Stimulated activated CD4-positive, alpha-beta T cell treated with anti-CD3 and anti-CD28 coated beads, Interleukin-12 subunit alpha, Interleukin-12 subunit beta, amount 100 ng/mL, for 24 hours (primary cell): ENCODE results near the gene COL5A1.
"Not testable (repeated sequence)": the region's sequence is repeated elsewhere in the genome, so short reads cannot be mapped to it uniquely, and the experiment has no call there.

Source experiments
- DNase-seq, 2 experiments: peaks; one replicate each; pipeline ENCODE4 v3.0.0-alpha.2; 2020; ENCODE audit warnings: low read depth in 2 of 2

Gene COL5A1

GRCh38 chr9:134690946-134691694 lies 49.5 kb downstream of the COL5A1 start:
- DNase-seq: no peak

DNA sequence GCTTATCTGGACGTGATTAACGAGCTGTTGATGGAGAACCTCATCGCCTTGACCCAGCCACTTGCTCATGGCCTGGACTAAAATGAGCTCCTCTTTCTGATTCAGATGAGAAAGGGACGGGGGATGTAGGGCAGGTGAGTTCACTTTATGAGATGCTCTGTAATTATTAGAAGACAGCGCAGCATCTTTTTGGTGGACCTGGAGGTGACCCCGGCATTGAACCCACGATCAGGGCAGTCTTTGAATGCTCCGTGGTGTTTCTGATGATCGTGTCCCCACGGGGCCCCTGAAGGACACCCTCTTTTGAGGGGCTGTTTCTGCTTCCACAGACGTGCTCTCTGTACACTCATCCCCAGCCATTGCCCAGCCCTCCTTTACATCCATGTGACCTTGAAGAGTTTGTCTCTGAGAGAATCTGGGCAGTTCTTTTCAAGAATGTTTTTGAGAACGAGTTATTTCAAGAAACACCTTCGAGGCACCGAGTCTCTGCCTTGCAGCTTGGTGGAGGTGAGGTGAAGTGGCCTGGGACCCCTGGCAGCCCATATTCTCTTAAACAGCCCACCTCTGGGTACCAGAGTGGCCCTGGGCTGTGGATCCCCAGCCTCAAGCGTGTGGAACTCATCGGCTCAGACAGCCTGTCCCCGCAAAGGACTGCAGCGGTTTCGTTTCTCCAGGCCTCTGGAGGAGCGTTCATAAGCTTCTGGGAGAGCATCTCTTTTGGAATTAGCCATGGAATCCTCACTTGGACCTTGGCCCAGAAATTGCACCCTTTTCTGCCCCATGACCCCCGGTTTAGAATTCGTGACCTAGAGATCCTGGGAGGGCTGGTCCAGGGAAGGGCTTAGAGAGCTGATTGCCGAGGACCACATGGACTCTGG lies 50.3 kb downstream of the COL5A1 start:
- no peak for DNase-seq

GRCh38 chr9:134692573-134692860 lies 50.9 kb downstream of the COL5A1 start:
- no peak for DNase-seq

DNA sequence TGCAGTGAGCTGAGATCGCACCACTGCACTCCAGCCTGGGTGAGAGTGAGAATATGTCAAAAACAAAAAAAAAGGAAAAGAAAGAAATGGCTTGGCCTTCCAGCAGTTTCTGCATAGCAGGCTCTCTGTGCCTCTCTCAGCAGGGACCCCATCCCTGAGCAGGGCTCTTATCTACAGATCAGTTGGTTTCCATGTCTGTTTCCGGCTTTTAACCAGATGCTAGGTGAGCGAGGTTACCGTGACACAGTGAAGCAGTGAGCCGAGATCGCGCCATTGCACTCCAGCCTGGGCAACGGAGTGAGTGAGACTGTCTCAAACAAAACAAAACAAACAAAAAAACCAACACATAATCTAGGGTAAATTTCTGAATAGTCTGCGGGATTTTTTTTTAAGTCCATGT lies 51.4 kb downstream of the COL5A1 start:
- DNase-seq: no peak

DNA sequence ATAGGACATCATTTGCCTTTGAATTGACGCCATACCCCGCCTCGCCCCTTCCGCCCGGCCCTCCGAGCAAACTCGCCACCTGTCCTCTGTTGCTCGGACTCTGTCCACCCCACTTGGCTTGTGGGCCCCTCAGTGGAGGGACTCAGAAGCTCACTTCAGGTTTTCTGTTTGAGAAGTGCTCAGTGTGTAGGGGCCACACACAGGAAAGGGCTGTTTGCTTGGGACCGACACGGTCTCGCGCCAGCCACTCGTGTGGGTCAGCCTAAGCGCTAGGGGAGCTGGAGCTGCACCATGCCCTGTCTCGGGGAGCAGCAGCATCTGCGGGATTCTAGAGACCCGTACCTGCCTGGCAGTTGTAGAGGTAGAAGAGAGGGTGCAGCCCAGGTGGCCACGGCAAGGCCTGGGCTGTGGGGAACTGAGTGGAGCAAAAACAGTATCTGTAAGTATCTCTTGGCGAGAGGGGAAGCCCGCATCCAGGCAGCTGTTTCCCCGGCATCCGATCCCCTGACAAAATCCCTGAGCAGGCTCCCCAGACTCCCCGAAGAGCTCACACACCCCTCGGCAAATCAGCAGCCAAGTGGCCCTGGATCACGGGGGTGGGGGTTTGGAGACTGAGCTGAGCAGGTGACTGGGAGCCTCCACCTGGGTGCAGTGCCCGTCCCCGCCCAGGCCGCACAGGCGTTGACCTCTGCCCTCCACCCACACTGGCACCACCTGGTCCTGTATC lies 52.2 kb downstream of the COL5A1 start:
- DNase-seq: no peak

- no peak for DNase-seq
Measured at GRCh38 chr9:134694368-134694665, 52.7 kb downstream of the COL5A1 start.

- DNase-seq: no peak
Measured at GRCh38 chr9:134694714-134695113, 53.1 kb downstream of the COL5A1 start.

- DNase-seq: no peak
Measured at GRCh38 chr9:134695144-134695543, 53.5 kb downstream of the COL5A1 start.

DNA sequence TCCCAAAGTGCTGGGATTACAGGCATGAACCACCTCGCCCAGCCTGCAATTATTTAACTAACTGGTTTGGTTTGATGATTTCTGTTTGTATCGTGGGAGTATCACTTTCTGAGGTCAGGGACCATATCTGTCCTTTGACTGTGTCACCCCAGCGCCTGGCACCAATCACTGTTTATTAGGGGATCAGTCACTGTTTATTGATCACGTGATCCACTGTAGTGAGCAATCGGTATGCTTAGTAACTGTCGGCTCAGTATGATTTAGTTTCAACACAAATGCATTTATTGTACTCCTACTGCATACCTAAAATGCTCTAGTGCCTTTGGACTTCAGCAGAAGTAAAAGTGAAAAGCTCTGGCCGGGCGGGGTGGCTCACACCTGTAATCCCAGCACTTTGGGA lies 54.8 kb downstream of the COL5A1 start:
- DNase-seq: no peak

DNA sequence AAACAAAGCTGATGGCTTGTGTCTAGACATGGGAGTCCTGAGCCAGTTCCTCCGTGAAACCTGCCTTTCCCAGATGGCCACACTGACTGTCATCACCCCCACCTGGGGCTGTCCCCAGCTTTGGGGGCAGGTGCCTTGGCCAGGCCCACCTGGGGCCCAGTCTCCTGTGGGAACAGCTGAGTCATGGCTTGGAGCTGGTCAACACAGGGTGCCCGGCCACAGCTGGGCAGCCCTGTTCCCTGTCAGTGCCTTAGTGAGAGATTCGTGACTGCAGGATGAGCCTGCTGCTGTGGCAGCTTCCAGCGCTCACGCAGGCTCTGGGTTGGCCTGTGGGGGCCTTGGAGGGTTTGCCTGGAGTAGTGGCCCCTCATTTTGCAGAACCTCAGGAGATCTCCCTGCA lies 56.5 kb downstream of the COL5A1 start:
- DNase-seq: no peak

DNA sequence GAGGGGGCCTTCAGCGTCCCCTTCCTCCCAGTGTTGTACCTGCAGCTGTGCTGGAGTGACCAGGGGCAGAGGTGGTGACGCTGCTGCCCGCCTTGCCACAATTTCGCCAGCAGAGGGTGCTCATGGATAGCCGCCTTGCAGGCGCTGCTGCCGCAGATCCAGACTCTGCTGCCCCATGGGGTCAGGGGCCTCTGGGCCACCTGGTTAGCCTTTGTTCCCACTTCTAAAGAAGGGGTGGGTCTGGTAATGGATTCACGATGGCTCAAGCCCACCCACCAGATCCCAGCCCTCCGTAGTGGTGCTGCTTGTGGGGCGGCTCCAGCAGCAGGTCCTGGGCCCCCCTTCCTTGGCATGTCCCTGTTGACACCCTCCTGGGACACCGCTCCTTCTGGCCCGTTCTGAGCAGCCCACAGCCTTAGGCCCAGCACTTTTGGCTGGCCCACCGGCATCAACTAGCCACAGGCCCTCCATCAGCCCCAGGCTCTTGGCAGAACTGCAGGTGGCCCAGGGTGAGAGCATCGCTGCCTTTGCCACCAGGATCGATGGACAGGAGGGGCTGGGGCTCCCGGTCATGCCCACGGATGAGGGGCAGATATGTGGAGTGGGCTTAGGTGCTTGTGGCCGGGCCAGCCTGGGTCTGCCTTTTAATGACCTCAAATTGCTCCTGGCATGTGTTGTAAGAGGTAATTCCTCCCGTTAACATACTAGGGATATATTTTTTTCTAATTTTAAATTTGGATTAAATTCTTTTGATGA lies 57.2 kb downstream of the COL5A1 start:
- peak; percentile 12 to 52 for DNase-seq

DNA sequence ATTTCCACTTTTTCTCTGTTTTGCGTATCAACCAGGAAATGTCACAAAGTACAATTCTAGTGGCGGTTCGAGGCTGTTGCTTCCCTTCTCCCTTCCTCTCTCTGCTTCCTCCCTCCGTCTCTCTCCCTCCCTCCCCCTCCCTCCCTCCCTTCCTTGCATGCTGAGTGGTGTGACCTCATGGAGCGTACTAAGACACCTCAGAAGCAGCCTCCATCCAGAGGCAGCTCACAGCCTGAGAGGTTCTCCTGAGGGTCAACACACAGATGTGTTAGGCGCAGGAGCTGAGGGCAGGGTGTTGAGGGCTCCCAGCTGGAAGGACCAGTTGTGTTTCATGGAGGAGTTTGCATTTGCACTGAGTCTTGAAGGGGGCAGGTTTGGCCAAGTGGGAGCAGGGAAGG lies 57.7 kb downstream of the COL5A1 start:
- DNase-seq: no peak

GRCh38 chr9:134700636-134701350 lies 59.2 kb downstream of the COL5A1 start:
- no peak for DNase-seq

GRCh38 chr9:134701581-134702259 lies 60.1 kb downstream of the COL5A1 start:
- DNase-seq: no peak

DNA sequence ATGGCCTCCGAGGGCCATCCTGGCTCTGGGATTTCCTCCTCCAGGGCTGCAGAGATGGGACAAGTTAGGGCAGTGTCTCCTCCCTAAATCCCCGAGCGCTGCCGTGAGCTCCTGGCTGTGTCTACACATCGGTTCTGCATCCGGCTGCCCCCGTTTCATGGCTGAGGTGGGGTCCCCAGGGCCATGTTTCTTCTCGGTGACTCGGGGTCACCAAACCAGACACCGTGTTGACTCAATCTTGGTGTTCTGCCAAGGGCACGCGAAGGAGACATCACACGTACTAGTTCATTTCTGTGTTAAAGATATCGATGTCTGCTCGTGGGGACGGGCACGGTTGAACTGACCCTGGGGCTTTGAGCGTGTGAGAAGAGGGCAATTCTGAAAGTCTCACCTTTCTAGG lies 60.7 kb downstream of the COL5A1 start:
- DNase-seq: no peak

DNA sequence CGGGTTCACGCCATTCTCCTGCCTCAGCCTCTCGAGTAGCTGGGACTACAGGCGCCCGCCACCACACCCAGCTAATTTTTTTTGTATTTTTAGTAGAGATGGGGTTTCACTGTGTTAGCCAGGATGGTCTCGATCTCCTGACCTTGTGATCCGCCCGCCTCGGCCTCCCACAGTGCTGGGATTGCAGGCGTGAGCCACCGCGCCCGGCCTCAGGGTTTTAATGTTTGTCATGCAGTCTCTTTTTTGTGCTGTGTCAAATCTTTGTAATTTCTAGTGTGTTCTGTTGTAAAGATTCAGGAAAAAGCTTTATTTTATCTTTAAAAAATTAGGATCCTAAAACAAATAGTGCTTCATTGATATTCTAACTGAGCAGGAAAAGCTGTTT lies 62.1 kb downstream of the COL5A1 start:
- DNase-seq: not testable (repeated sequence)

DNA sequence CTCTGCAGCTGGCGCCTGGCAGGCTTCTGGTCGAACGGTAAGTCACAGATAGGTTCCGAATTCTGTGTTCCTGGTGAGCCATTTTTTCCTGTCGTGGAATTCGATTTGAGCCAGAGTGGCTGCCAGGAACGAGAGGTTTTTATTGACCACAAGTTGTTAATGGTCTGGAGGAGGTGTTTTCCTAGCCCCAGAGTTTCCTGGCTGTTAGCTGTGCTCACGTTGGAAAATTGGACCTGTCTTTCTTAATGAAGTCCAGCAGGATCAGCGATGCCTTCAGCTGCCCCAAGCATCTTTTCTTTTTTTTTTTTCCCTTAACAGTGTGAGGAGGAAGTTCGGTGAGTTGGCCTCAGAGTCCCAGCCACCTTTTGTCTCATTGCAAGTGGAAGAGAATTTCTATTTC lies 62.9 kb downstream of the COL5A1 start:
- DNase-seq: no peak

DNA sequence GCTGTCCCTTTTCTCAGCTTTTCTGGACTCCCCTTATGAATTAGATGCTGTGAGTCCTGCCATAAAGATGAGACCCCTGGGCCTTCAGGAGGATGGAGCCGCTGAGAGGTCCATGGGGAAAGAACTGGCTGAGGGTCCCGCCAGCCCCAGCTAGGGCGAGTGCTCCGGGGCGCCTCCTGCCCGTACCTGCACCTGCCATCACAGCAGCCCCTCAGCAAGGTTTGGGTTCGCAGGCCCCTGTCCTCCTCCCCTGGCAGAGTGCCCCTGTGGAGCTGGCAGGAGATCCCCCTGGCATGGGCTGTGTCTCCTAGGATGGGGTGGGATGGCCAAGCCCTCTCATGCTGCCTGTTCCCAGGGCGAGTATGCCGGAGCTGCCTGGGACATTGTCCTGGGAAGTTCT lies 64.2 kb downstream of the COL5A1 start:
- DNase-seq: no peak

DNA sequence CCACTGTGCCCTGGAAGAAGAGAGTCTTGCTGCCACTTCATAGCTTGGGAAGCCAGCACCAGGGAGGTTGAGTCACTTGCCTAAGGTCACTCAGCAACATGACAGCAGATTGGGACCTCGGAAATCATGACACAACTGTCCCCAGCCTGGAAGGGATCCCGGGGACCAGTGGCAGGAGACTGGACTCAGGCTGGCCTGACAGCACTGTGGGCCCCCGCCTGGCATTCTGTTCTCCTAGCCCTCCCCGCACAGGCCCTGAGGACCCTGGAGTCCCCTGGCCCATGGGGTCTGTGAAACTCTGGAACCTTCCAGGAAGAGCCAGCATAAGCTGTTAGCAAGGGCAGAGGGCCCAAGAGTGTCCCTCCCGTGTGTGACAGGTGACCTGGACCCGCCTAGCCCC lies 64.9 kb downstream of the COL5A1 start:
- DNase-seq: no peak

DNA sequence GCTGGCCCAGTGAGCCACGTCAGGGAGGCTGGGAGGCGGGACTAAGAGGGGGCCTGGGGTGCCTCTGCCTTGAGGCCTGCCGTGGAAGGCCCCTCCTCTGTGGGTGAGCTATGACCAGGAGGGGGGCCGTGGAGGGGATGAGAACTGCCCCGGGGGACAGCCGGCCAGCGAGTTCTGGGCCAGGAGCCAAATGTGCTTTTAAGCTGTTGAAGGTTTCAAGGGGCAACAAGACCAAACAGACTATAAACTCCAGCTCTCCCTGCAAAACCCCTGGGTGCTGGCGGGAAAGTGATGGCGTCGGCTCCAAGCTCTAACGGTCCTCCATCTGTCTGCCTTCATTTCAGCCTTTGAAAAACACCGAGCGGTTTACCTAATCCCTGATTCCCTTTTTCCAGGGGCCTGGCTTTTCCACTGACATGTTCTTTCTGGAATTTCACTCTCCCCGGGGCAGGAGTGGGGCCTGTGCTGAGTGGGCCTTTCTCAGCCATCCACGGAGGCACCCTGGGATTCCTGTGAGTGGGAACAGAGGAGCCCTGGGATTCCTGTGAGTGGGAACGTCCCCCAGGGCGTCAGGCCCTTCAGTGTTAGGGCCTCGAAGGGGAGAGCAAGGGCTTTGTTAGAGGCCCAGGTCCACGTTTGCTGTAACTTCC lies 65.6 kb downstream of the COL5A1 start:
- no peak for DNase-seq
